Right atrium auricular region (tissue), 2 donors: ENCODE results near the gene ENPP5. TPM values are rescaled to one million over a fixed set of nuclear protein-coding genes. Genes with fewer than 3 reads are reported as not detected.
"Not testable (repeated sequence)": the region's sequence is repeated elsewhere in the genome, so short reads cannot be mapped to it uniquely, and the experiment has no call there.

Experiments
- DNase-seq: peaks from one replicate; pipeline ENCODE4 v3.0.0-alpha.2; 2019; ENCODE audit warnings: low spot score
- H3K27ac ChIP-seq, 2 donors: fragments of 200-600 bp; sonication (generic); 1 replicate in 1 of 2; 2 replicates in 1 of 2; pipeline ENCODE4 v1.5.1; 2016 to 2019
- H3K27me3 ChIP-seq, 2 donors: fragments of 200-600 bp; sonication (generic); one replicate each; pipeline versions ENCODE4 v1.5.1 to v1.6.0; 2017 to 2019
- H3K36me3 ChIP-seq: fragments of 200-600 bp; sonication (generic); one replicate; pipeline ENCODE4 v1.5.1; 2016
- H3K4me1 ChIP-seq, 2 donors: fragments of 200-600 bp; sonication (generic); one replicate each; pipeline versions ENCODE4 v1.5.1 to v1.6.0; 2017 to 2019
- H3K4me3 ChIP-seq, 2 donors: fragments of 200-600 bp; sonication (generic); 1 replicate in 1 of 2; 2 replicates in 1 of 2; pipeline ENCODE4 v1.5.1; 2017 to 2019; ENCODE audit warnings: mild to moderate bottlenecking in 1 of 2, moderate library complexity in 1 of 2
- H3K9me3 ChIP-seq, 2 donors: fragments of 200-600 bp; sonication (generic); one replicate each; pipeline ENCODE4 v1.5.1; 2019
- total RNA-seq, 2 donors: library from RNA; depleted of rRNA; stranded (reverse); fragments of >200 nt; gene quantifications; one replicate each; pipeline ENCODE4 v1.1.0, GENCODE V29; 2016
- TF ChIP-seq, protein P1 (sequence below), 2 donors: fragments of 200-600 bp; sonication (generic); IDR thresholded peaks; one replicate each; pipeline ENCODE4 v1.5.1; 2019; ENCODE audit warnings: antibody characterized with exemption in 2 of 2

ENPP5 gene
- total RNA-seq, 2 donors from 2014 or later, result 6.2 to 17.7 TPM

- peak overlapping the region; percentile 91 to 93 for H3K27ac ChIP-seq
Measured at GRCh38 chr6:46130666-46131065, 40.1 kb downstream of the ENPP5 start.

DNA sequence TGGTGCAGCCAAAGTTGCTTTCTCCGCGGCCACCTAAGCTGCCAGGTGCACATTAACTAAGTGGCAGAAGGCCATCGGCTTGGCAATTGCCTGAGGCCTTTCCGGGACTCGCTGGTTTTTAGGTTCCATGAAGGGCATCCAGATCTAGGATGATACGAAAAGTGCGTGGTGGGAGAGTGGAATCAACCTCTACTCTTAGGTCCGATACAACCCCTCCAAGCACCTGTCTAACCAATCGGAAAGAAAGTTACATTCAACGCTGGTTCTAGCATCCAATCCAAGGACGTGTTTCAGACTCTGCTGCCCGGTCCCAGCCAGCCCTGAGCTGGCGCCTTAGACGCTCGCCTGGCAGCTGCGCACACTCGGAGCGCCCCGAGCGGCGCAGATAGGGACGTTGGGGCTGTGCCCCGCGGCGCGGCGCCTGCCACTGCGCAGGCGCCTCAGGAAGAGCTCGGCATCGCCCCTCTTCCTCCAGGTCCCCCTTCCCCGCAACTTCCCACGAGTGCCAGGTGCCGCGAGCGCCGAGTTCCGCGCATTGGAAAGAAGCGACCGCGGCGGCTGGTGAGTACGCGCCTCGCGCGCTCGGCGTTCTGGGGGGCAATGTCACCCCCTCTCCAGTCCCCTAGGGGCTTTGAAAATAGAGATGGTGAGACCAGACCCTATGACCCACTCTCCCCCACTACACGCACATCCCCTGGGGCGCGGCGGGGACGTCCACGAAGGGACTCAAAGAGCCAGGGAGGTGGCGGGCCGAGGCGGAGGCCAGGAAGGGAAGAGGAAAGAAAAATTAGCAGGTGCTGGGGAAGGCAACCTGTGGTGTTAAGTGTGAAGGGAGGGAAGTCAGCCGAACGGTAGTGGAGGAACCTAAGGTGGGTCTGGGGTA lies 40.9 kb downstream of the ENPP5 start, which contains the start of gene ENPP4:
Gene ENPP4 (plus strand): TSS at position 361 of the 883 bp plus-strand sequence. CDS start 9,595 bp downstream, outside the sequence.
- no peaks in the 10 kb centered on the region for H3K9me3 ChIP-seq
- peak within 1 kb of the TSS; percentile 77 to 82 for H3K4me3 ChIP-seq
- H3K36me3 ChIP-seq, result no peaks in the 10 kb centered on the region
- TF ChIP-seq, protein P1, sequence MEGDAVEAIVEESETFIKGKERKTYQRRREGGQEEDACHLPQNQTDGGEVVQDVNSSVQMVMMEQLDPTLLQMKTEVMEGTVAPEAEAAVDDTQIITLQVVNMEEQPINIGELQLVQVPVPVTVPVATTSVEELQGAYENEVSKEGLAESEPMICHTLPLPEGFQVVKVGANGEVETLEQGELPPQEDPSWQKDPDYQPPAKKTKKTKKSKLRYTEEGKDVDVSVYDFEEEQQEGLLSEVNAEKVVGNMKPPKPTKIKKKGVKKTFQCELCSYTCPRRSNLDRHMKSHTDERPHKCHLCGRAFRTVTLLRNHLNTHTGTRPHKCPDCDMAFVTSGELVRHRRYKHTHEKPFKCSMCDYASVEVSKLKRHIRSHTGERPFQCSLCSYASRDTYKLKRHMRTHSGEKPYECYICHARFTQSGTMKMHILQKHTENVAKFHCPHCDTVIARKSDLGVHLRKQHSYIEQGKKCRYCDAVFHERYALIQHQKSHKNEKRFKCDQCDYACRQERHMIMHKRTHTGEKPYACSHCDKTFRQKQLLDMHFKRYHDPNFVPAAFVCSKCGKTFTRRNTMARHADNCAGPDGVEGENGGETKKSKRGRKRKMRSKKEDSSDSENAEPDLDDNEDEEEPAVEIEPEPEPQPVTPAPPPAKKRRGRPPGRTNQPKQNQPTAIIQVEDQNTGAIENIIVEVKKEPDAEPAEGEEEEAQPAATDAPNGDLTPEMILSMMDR (IDR thresholded peaks at IDR 0.05), result peak in 1 of 2 donors; percentile 39
- peak within 1 kb of the TSS; percentile 91 to 93 for H3K27ac ChIP-seq
- DNase-seq, result peak; percentile 89
- peaks cover 0 to 29% of the 10 kb centered on the region in 2 donors for H3K4me1 ChIP-seq
- H3K27me3 ChIP-seq, result no peaks in the 10 kb centered on the region

More at GRCh38 chr6:46130666-46131065, 40.1 kb downstream of the ENPP5 start:
- TF ChIP-seq, protein P1 (IDR thresholded peaks at IDR 0.05), result no peak
- no peak for DNase-seq
- Histone ChIP-seq H3K4me1 (peaks cover 0 to 29% of the 10 kb centered on the region in 2 donors), H3K4me3 (peak overlapping the region; percentile 77 to 82), H3K27me3 (no peaks in the 10 kb centered on the region), H3K9me3 (no peaks in the 10 kb centered on the region), H3K36me3 (no peaks in the 10 kb centered on the region)

DNA sequence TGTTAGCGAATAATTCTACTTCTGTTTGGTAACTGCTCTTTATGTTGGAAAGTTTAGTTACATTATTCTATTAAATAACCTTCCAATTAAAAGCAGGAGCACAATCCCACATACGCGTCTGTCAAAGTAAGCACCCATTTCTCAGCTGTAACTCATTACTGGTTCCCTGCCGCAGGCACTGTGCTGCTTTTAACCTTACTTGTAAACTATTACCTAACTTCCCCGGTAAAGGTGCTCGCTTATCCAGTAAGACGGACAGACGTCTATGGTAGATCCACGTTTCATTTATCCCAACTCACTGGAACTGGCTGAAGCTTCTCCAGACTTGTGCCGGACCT lies 41.5 kb downstream of the ENPP5 start:
- Histone ChIP-seq H3K9me3 (no peaks in the 10 kb centered on the region), H3K27ac (peak overlapping the region; percentile 91 to 93), H3K36me3 (no peaks in the 10 kb centered on the region), H3K4me3 (peak overlapping the region; percentile 77 to 82), H3K4me1 (peaks cover 0 to 29% of the 10 kb centered on the region in 2 donors), H3K27me3 (no peaks in the 10 kb centered on the region)
- DNase-seq, result no peak
- TF ChIP-seq, protein P1 (IDR thresholded peaks at IDR 0.05), result no peak

DNA sequence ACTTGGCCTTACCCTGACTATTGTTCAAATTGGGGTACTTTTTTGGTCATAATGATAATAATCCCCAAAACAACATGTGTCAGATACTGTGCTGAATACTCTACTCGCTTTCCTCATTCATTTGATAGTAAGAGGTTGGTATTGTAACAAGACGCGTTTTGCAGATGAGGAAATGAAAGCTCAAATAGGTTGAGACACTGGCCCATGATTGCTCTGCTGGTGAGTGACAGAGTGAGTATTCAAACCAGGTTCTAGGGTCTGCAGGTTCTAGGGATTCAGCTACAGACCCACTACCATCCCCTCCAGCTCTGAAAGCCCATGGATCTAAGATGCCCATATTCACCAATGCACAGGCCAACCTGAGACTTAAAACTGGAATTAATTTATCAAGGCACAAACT lies 42.3 kb downstream of the ENPP5 start:
- no peak overlapping the region for H3K27ac ChIP-seq
- TF ChIP-seq, protein P1 (IDR thresholded peaks at IDR 0.05), result no peak
- H3K4me3 ChIP-seq, result peak overlapping the region in 1 of 2 donors; percentile 77

DNA sequence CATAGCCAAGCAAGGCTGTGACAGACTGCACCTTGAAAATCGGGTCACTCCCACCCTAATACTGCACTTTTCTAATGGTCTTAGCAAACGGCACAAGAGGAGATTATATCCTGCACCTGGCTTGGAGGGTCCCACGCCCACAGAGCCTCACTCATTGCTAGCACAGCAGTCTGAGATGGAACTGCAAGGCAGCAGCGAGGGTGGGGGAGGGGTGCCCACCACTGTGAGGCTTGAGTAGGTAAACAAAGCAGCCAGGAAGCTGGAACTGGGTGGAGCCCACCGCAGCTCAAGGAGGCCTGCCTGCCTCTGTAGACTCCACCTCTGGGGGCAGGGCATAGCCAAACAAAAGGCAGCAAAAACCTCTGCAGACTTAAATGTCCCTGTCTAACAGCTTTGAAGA lies 51.1 kb downstream of the ENPP5 start:
- not testable (repeated sequence) for H3K4me3 ChIP-seq, H3K36me3 ChIP-seq, H3K4me1 ChIP-seq, H3K27me3 ChIP-seq, H3K9me3 ChIP-seq, H3K27ac ChIP-seq, DNase-seq

More for the DNA sequence above, 42.3 kb downstream of the ENPP5 start:
- peaks cover 0 to 29% of the 10 kb centered on the region in 2 donors for H3K4me1 ChIP-seq
- no peaks in the 10 kb centered on the region for H3K9me3 ChIP-seq
- DNase-seq, result no peak
- no peaks in the 10 kb centered on the region for H3K36me3 ChIP-seq
- no peaks in the 10 kb centered on the region for H3K27me3 ChIP-seq

- Histone ChIP-seq H3K4me1 (no peaks in the 10 kb centered on the region), H3K36me3 (no peaks in the 10 kb centered on the region), H3K27ac (no peak overlapping the region), H3K4me3 (no peak overlapping the region), H3K9me3 (no peaks in the 10 kb centered on the region), H3K27me3 (no peaks in the 10 kb centered on the region)
- no peak for DNase-seq
- TF ChIP-seq, protein P1 (IDR thresholded peaks at IDR 0.05), result no peak
Measured at GRCh38 chr6:46118836-46119235, 51.9 kb downstream of the ENPP5 start.
